GM23338 (cell line): ENCODE data around the gene SSTR3. TPM values are rescaled to one million over a fixed set of nuclear protein-coding genes. Genes with fewer than 3 reads are reported as not detected.

Experiments used
- ATAC-seq: fragments of 200-7000 bp; cut with Tn5 transposase; 3 replicates; pipeline ENCODE4 v1.9.1; 2020
- DNase-seq: peaks from one replicate; pipeline ENCODE4 v3.0.0-alpha.2; 2015; ENCODE audit warnings: low spot score
- H2AFZ ChIP-seq: fragments of 200-600 bp; sonication (generic); 2 replicates; pipeline ENCODE4 v1.8.0; 2016; ENCODE audit warnings: antibody characterized with exemption, mild to moderate bottlenecking, moderate library complexity
- H3F3A ChIP-seq: fragments of 200-600 bp; sonication (generic); replicated peaks from 2 replicates; pipeline ENCODE4 v1.8.0; 2017; ENCODE audit warnings: antibody characterized with exemption, mixed run types, low read depth
- H3K27ac ChIP-seq: fragments of 200-600 bp; sonication (generic); 2 replicates; pipeline ENCODE4 v1.6.1; 2016; ENCODE audit warnings: low read depth
- H3K27me3 ChIP-seq: fragments of 200-600 bp; sonication (generic); 2 replicates; pipeline ENCODE4 v1.8.0; 2016; ENCODE audit warnings: mild to moderate bottlenecking, mixed run types, moderate library complexity; ENCODE audit not compliant: insufficient read depth
- H3K36me3 ChIP-seq: fragments of 200-600 bp; sonication (generic); 2 replicates; pipeline ENCODE4 v1.8.0; 2016; ENCODE audit warnings: mild to moderate bottlenecking; ENCODE audit not compliant: insufficient read depth
- H3K4me1 ChIP-seq: fragments of 200-600 bp; sonication (generic); 2 replicates; pipeline ENCODE4 v1.8.0; 2016; ENCODE audit warnings: mild to moderate bottlenecking, moderate library complexity; ENCODE audit not compliant: insufficient read depth
- H3K4me2 ChIP-seq: fragments of 200-600 bp; sonication (generic); 2 replicates; pipeline ENCODE4 v1.7.1; 2017; ENCODE audit warnings: mixed run types
- H3K4me3 ChIP-seq: fragments of 200-600 bp; sonication (generic); 2 replicates; pipeline ENCODE4 v1.6.1; 2016; ENCODE audit warnings: mixed run types
- H3K79me2 ChIP-seq: fragments of 200-600 bp; sonication (generic); replicated peaks from 2 replicates; pipeline ENCODE4 v1.8.0; 2017; ENCODE audit warnings: mild to moderate bottlenecking; ENCODE audit not compliant: insufficient read depth
- H3K9me2 ChIP-seq: fragments of 200-600 bp; sonication (generic); 2 replicates; pipeline ENCODE4 v1.8.0; 2017; ENCODE audit not compliant: insufficient read depth
- H4K20me1 ChIP-seq: fragments of 200-600 bp; sonication (generic); replicated peaks from 2 replicates; pipeline ENCODE4 v1.8.0; 2017; ENCODE audit warnings: mild to moderate bottlenecking; ENCODE audit not compliant: insufficient read depth
- H3K27ac Mint-ChIP-seq: 2 replicates; pipeline ENCODE4 v1.8.0; 2020; ENCODE audit warnings: inconsistent platforms, mild to moderate bottlenecking, moderate library complexity, mixed read lengths
- H3K27me3 Mint-ChIP-seq: 3 replicates; pipeline ENCODE4 v1.8.0; 2022; ENCODE audit warnings: low read depth, mild to moderate bottlenecking, moderate library complexity, mixed read lengths, inconsistent platforms; ENCODE audit not compliant: insufficient read depth, poor library complexity
- H3K36me3 Mint-ChIP-seq: 3 replicates; pipeline ENCODE4 v1.8.0; 2021; ENCODE audit warnings: low read depth, mild to moderate bottlenecking, inconsistent platforms, moderate library complexity, mixed read lengths
- H3K4me1 Mint-ChIP-seq: 3 replicates; pipeline ENCODE4 v1.8.0; 2020; ENCODE audit warnings: mild to moderate bottlenecking, inconsistent platforms, mixed read lengths
- H3K4me3 Mint-ChIP-seq: 3 replicates; pipeline ENCODE4 v1.8.0; 2021; ENCODE audit warnings: moderate library complexity, mild to moderate bottlenecking, inconsistent platforms, mixed read lengths
- H3K9me3 Mint-ChIP-seq: 3 replicates; pipeline ENCODE4 v1.8.0; 2020; ENCODE audit warnings: moderate library complexity, mild to moderate bottlenecking, inconsistent platforms, mixed read lengths
- CREB1 ChIP-seq: fragments of 250-450 bp; sonication (Bioruptor Pico); IDR thresholded peaks from 2 replicates; pipeline ENCODE4 v1.5.0; 2020; ENCODE audit warnings: low read depth, mild to moderate bottlenecking, moderate library complexity
- CTCF ChIP-seq, 2 experiments: fragments of 200-600 bp in 1 of 2; sonication (generic) in 1 of 2; conservative IDR thresholded peaks; 2 replicates each; pipeline versions ENCODE4 v1.5.1 to v1.6.1; 2016 to 2017; ENCODE audit warnings: antibody characterized with exemption in 2 of 2, low read depth in 2 of 2, mild to moderate bottlenecking in 2 of 2, moderate library complexity in 1 of 2
- ETS1 ChIP-seq: IDR thresholded peaks from 2 replicates; pipeline ENCODE4 v1.6.1; 2016; ENCODE audit warnings: antibody characterized with exemption
- EZH2 ChIP-seq: fragments of 200-600 bp; sonication (generic); IDR thresholded peaks from one replicate; pipeline ENCODE4 v1.8.0; 2017; ENCODE audit warnings: antibody characterized with exemption, mild to moderate bottlenecking, low read depth; ENCODE audit not compliant: unreplicated experiment
- EZH2phosphoT487 ChIP-seq: fragments of 200-600 bp; sonication (generic); IDR thresholded peaks from one replicate; pipeline ENCODE4 v1.8.1; 2018; ENCODE audit warnings: antibody characterized with exemption; ENCODE audit not compliant: unreplicated experiment
- JUNB ChIP-seq: IDR thresholded peaks from one replicate; pipeline ENCODE4 v1.6.1; 2016; ENCODE audit warnings: antibody characterized with exemption; ENCODE audit not compliant: unreplicated experiment
- NANOG ChIP-seq: IDR thresholded peaks from 2 replicates; pipeline ENCODE4 v1.6.1; 2016; ENCODE audit warnings: antibody characterized with exemption, borderline replicate concordance
- POLR2AphosphoS5 ChIP-seq: IDR thresholded peaks from 2 replicates; pipeline ENCODE4 v1.6.1; 2016; ENCODE audit warnings: antibody characterized with exemption, low read depth
- REST ChIP-seq: IDR thresholded peaks from one replicate; pipeline ENCODE4 v1.6.1; 2018; ENCODE audit warnings: antibody characterized with exemption; ENCODE audit not compliant: unreplicated experiment
- STAT1 ChIP-seq: IDR thresholded peaks from one replicate; pipeline ENCODE4 v1.6.1; 2016; ENCODE audit warnings: antibody characterized with exemption; ENCODE audit not compliant: unreplicated experiment
- ZNF114 ChIP-seq: fragments of 250-450 bp; sonication (Bioruptor Pico); IDR thresholded peaks from 2 replicates; pipeline ENCODE4 v1.5.0; 2020; ENCODE audit warnings: mild to moderate bottlenecking, moderate library complexity
- ZNF331 ChIP-seq: fragments of 250-450 bp; sonication (Bioruptor Pico); IDR thresholded peaks from 2 replicates; pipeline ENCODE4 v1.5.0; 2020; ENCODE audit warnings: low read depth, mild to moderate bottlenecking, moderate library complexity
- ZNF462 ChIP-seq: fragments of 250-450 bp; sonication (Bioruptor Pico); IDR thresholded peaks from 2 replicates; pipeline ENCODE4 v1.5.0; 2020; ENCODE audit warnings: mild to moderate bottlenecking, moderate library complexity
- polyA plus RNA-seq: library from polyadenylated mRNA; unstranded; fragments of >200 nt; fragmentation: Nextera tagmentation; extraction: Ambion mirVana; gene quantifications from 2 replicates; pipeline ENCODE4 v1.2.1, GENCODE V29; 2016
- total RNA-seq: library from RNA; depleted of rRNA; stranded (reverse); fragments of >200 nt; shearing (Covaris generic); gene quantifications from 2 replicates; pipeline ENCODE4 v1.2.3, GENCODE V29; 2014

Gene SSTR3
- total and polyA plus RNA-seq, 2 experiments from 2014 or later = 0.66 TPM; not detected in 1

GRCh38 chr22:37220543-37220981, 8.3 kb upstream of the SSTR3 start:
- no peaks in the 10 kb centered on the region for H4K20me1 ChIP-seq
- DNase-seq (no peak), ATAC-seq (no peak)
- H2AFZ ChIP-seq = no peak overlapping the region
- H3K9me3 Mint-ChIP-seq = peaks cover 11% of the 10 kb centered on the region; the same call in 2 of the 3 replicates
- no peak overlapping the region for H3K4me2 ChIP-seq
- H3K27ac Mint-ChIP-seq = no peak overlapping the region
- peaks cover 13% of the 10 kb centered on the region for H3K27me3 Mint-ChIP-seq
- H3K27ac ChIP-seq = no peak overlapping the region
- no peaks in the 10 kb centered on the region for H3K36me3 Mint-ChIP-seq
- no peak overlapping the region for H3K4me3 Mint-ChIP-seq
- no peaks in the 10 kb centered on the region for H3K27me3 ChIP-seq
- H3K9me2 ChIP-seq = no peaks in the 10 kb centered on the region
- no peaks in the 10 kb centered on the region for H3K4me1 ChIP-seq
- no peaks in the 10 kb centered on the region for H3K36me3 ChIP-seq
- H3K4me1 Mint-ChIP-seq = peaks cover 5% of the 10 kb centered on the region
- no peak overlapping the region for H3K4me3 ChIP-seq
- no peaks in the 10 kb centered on the region for H3F3A ChIP-seq
- no peak for TF ChIP-seq REST
- TF ChIP-seq ZNF462 (CRISPR knock-in tag) = no peak
- no peak for TF ChIP-seq ETS1
- TF ChIP-seq EZH2phosphoT487 = no peak
- no peak for TF ChIP-seq CTCF (conservative IDR thresholded peaks at IDR 0.05; ENCODE audit: low read depth in 2 of 2)
- no peak for TF ChIP-seq ZNF331 (CRISPR knock-in tag)
- no peak for TF ChIP-seq EZH2
- no peak for TF ChIP-seq STAT1
- TF ChIP-seq CREB1 (CRISPR knock-in tag) = no peak
- no peak for TF ChIP-seq NANOG
- no peak for TF ChIP-seq JUNB
- no peak for TF ChIP-seq ZNF114 (CRISPR knock-in tag)
- no peak for TF ChIP-seq POLR2AphosphoS5
- H3K79me2 ChIP-seq = no peaks in the 10 kb centered on the region
